GM12801 (cell line): ENCODE results near the gene PEPD.

ENCODE experiments used
- CTCF ChIP-seq: IDR thresholded peaks from one replicate; pipeline ENCODE4 v1.5.1; 2011; ENCODE audit warnings: control low read depth; ENCODE audit not compliant: insufficient read length; ENCODE audit errors: extremely low read depth

Gene PEPD

GRCh38 chr19:33463199-33463598 is 58.4 kb downstream of the PEPD start:
- no peak for TF ChIP-seq CTCF

- TF ChIP-seq CTCF = no peak
Observed at GRCh38 chr19:33462112-33462791, 59.3 kb downstream of the PEPD start.

GRCh38 chr19:33461256-33462111 is 60.1 kb downstream of the PEPD start:
- TF ChIP-seq CTCF = no peak

- no peak for TF ChIP-seq CTCF
Observed at GRCh38 chr19:33460221-33460908, 61.2 kb downstream of the PEPD start.

GRCh38 chr19:33459222-33460090 is 62.1 kb downstream of the PEPD start:
- no peak for TF ChIP-seq CTCF

- no peak for TF ChIP-seq CTCF
Observed at GRCh38 chr19:33458807-33459206, 62.8 kb downstream of the PEPD start.
